Progenitor cell of endocrine pancreas (in vitro differentiated cells): ENCODE measurements around the gene MMP24. TPM values are rescaled to one million over a fixed set of nuclear protein-coding genes. Genes with fewer than 3 reads are reported as not detected.

Experiments used
- DNase-seq: peaks from one replicate; pipeline ENCODE4 v3.0.0; 2021; ENCODE audit warnings: low spot score; ENCODE audit not compliant: unreplicated experiment
- H3K27ac Mint-ChIP-seq: 2 replicates; pipeline ENCODE4 v1.8.0; 2021; ENCODE audit warnings: mild to moderate bottlenecking, moderate library complexity, mixed read lengths
- H3K27me3 Mint-ChIP-seq: 2 replicates; pipeline ENCODE4 v1.8.0; 2021; ENCODE audit warnings: mixed read lengths
- H3K36me3 Mint-ChIP-seq: 2 replicates; pipeline ENCODE4 v1.8.0; 2022; ENCODE audit warnings: mixed read lengths; ENCODE audit not compliant: insufficient read depth
- H3K4me1 Mint-ChIP-seq: 2 replicates; pipeline ENCODE4 v1.8.0; 2021; ENCODE audit warnings: low read depth, mixed read lengths
- H3K4me3 Mint-ChIP-seq: 2 replicates; pipeline ENCODE4 v1.8.0; 2021; ENCODE audit warnings: low read depth, mild to moderate bottlenecking, moderate library complexity, mixed read lengths
- H3K9me3 Mint-ChIP-seq: 2 replicates; pipeline ENCODE4 v1.8.0; 2021; ENCODE audit warnings: low read depth, mixed read lengths
- CTCF ChIP-seq: fragments of 200-600 bp; sonication (generic); IDR thresholded peaks from one replicate; pipeline ENCODE4 v1.5.0; 2021; ENCODE audit warnings: antibody characterized with exemption, mild to moderate bottlenecking; ENCODE audit not compliant: unreplicated experiment
- total RNA-seq: library from RNA; stranded (reverse); gene quantifications from 2 replicates; pipeline ENCODE4 v1.2.1, GENCODE V29; 2021

The MMP24 gene
- total RNA-seq, 1 donor from 2014 or later, result 3.4 TPM

- Mint-ChIP-seq H3K4me1 (peaks cover 5% of the 10 kb centered on the region), H3K36me3 (no peaks in the 10 kb centered on the region), H3K9me3 (no peaks in the 10 kb centered on the region), H3K27ac (peak overlapping the region; percentile 10), H3K4me3 (peak overlapping the region; percentile 70), H3K27me3 (peaks cover 58% of the 10 kb centered on the region)
- no peak for TF ChIP-seq CTCF
- DNase-seq, result peak; percentile 74
Measured at GRCh38 chr20:35226884-35227681, 593 bp downstream of the MMP24 start.

DNA sequence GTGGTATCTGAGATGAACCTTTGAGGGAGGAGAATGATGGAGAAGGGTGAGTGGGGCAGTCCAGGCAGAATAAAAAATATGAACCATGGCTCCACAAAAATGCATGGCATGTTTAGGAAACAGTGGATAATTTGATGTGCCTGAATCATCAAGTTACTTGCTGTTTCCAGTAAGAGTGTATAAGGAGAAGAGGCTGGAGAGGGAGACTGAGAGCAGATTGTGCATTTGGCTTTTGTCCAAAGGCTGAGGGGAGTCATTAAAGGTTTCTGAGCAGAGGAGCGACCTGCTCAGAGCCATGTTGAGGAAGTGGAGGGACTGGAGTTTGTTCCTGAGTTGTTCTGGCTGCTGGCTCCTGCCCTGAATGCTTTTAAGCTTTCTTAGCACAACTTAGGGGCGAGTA lies 6.1 kb downstream of the MMP24 start:
- H3K4me3 Mint-ChIP-seq, result no peak overlapping the region
- DNase-seq, result no peak
- no peaks in the 10 kb centered on the region for H3K9me3 Mint-ChIP-seq
- no peak for TF ChIP-seq CTCF
- no peaks in the 10 kb centered on the region for H3K4me1 Mint-ChIP-seq
- peaks cover 3% of the 10 kb centered on the region for H3K36me3 Mint-ChIP-seq
- no peak overlapping the region for H3K27ac Mint-ChIP-seq
- H3K27me3 Mint-ChIP-seq, result peaks cover 20% of the 10 kb centered on the region

DNA sequence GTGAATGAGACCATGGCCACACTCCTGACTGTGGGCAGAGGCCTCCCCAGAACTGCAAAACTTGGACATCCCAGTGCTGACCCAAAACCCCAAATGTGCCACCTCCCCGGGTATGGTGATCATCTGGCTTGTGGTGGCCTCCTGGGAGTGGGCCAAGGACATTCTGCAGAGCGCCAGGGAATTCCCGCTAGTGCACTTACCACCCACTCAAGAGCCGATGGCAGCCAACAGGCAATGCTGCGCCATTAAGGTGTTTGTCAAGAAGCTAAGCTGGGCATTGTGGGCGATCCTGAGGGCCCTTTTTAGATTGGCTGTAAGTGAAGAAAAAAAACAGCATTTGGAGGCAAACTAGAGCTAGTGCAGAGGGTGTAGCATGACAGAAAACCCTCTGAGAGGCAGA lies 9.4 kb downstream of the MMP24 start:
- peaks cover 3% of the 10 kb centered on the region for H3K36me3 Mint-ChIP-seq
- peaks cover 3% of the 10 kb centered on the region for H3K9me3 Mint-ChIP-seq
- H3K4me1 Mint-ChIP-seq, result no peaks in the 10 kb centered on the region
- no peak for TF ChIP-seq CTCF
- no peaks in the 10 kb centered on the region for H3K27me3 Mint-ChIP-seq
- DNase-seq, result no peak
- H3K4me3 Mint-ChIP-seq, result no peak overlapping the region
- no peak overlapping the region for H3K27ac Mint-ChIP-seq

- Mint-ChIP-seq H3K36me3 (peaks cover 3% of the 10 kb centered on the region), H3K27me3 (no peaks in the 10 kb centered on the region), H3K4me1 (no peaks in the 10 kb centered on the region), H3K27ac (no peak overlapping the region), H3K9me3 (peaks cover 3% of the 10 kb centered on the region), H3K4me3 (no peak overlapping the region)
- no peak for TF ChIP-seq CTCF
- no peak for DNase-seq
Measured at GRCh38 chr20:35237486-35237885, 11.0 kb downstream of the MMP24 start.

DNA sequence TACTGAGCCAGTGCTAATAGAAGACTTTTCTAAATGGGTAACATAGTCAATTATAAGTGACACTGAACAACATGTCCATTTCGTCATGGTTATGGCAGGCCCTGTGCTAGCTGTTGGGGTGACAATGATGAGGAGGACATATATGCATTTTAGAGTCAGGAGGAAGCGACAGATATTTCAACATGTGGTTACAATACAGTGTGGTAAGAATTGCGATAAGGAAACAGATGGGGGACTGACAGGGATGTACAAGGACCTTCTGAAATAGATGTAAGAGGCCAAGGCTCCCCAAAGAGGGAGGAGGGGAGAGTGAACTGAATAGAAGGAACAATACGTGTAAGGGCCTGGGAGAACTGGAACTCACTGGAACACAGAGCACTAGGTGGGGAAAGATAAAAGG lies 11.7 kb downstream of the MMP24 start:
- DNase-seq, result no peak
- no peaks in the 10 kb centered on the region for H3K27me3 Mint-ChIP-seq
- H3K36me3 Mint-ChIP-seq, result peaks cover 3% of the 10 kb centered on the region
- no peak overlapping the region for H3K27ac Mint-ChIP-seq
- peaks cover 4% of the 10 kb centered on the region for H3K9me3 Mint-ChIP-seq
- no peaks in the 10 kb centered on the region for H3K4me1 Mint-ChIP-seq
- TF ChIP-seq CTCF, result no peak
- H3K4me3 Mint-ChIP-seq, result no peak overlapping the region
